Ishikawa (cell line): ENCODE data around the gene FGF1.

Experiments used
- CEBPB ChIP-seq: IDR thresholded peaks from 2 replicates; pipeline ENCODE4 v1.6.1; 2012
- CREB1 ChIP-seq: IDR thresholded peaks from 2 replicates; pipeline ENCODE4 v1.6.1; 2012; ENCODE audit warnings: low read depth
- EGR1 ChIP-seq: IDR thresholded peaks from 2 replicates; pipeline ENCODE4 v1.6.1; 2012
- EP300 ChIP-seq: IDR thresholded peaks from 2 replicates; pipeline ENCODE4 v1.6.1; 2012; ENCODE audit warnings: borderline replicate concordance
- FOXM1 ChIP-seq: IDR thresholded peaks from 2 replicates; pipeline ENCODE4 v1.6.1; 2012; ENCODE audit warnings: low read depth, borderline replicate concordance
- MAX ChIP-seq: IDR thresholded peaks from 2 replicates; pipeline ENCODE4 v1.6.1; 2012
- NFIC ChIP-seq: IDR thresholded peaks from 2 replicates; pipeline ENCODE4 v1.6.1; 2012
- RAD21 ChIP-seq: IDR thresholded peaks from 2 replicates; pipeline ENCODE4 v1.6.1; 2012; ENCODE audit warnings: low read depth
- TAF1 ChIP-seq: IDR thresholded peaks from 2 replicates; pipeline ENCODE4 v1.6.1; 2012; ENCODE audit warnings: low read depth, mild to moderate bottlenecking
- TCF12 ChIP-seq: IDR thresholded peaks from 2 replicates; pipeline ENCODE4 v1.6.1; 2012; ENCODE audit warnings: low read depth
- TEAD4 ChIP-seq: IDR thresholded peaks from 2 replicates; pipeline ENCODE4 v1.6.1; 2012
- USF1 ChIP-seq: IDR thresholded peaks from 2 replicates; pipeline ENCODE4 v1.6.1; 2012
- YY1 ChIP-seq: IDR thresholded peaks from 2 replicates; pipeline ENCODE4 v1.6.1; 2012; ENCODE audit warnings: low read depth
- ZBTB7A ChIP-seq: IDR thresholded peaks from 2 replicates; pipeline ENCODE4 v1.6.1; 2012; ENCODE audit warnings: low read depth
- TF ChIP-seq, protein P1 (sequence below): IDR thresholded peaks from 2 replicates; pipeline ENCODE4 v1.6.1; 2012; ENCODE audit warnings: low read depth, mild to moderate bottlenecking

The FGF1 gene

DNA sequence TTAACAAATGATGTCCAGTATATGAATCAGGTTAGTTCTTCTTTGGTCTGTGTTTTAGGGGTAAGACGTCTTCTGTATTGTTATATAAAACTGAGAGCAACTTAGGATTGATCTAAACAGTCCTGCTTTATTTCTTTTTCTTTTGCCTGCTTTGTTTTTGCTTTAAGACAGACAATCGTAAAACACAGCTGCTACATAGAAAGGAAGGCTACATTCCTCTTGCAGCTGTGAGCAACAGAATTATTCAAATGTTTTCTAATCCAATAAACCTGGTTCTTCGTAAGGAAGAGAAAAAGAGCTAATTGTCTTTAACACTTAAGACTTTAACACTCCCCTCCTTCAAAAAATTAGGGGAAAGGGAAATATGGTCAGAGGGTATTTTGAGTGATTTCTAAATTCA, 14.6 kb downstream of the FGF1 start:
- TF ChIP-seq EGR1 (no peak), CEBPB (no peak), FOXM1 (no peak), TCF12 (no peak), MAX (no peak), EP300 (no peak), CREB1 (no peak), YY1 (no peak), NFIC (no peak), USF1 (no peak), RAD21 (no peak), TEAD4 (no peak), ZBTB7A (no peak), TAF1 (no peak)
- TF ChIP-seq, protein P1, sequence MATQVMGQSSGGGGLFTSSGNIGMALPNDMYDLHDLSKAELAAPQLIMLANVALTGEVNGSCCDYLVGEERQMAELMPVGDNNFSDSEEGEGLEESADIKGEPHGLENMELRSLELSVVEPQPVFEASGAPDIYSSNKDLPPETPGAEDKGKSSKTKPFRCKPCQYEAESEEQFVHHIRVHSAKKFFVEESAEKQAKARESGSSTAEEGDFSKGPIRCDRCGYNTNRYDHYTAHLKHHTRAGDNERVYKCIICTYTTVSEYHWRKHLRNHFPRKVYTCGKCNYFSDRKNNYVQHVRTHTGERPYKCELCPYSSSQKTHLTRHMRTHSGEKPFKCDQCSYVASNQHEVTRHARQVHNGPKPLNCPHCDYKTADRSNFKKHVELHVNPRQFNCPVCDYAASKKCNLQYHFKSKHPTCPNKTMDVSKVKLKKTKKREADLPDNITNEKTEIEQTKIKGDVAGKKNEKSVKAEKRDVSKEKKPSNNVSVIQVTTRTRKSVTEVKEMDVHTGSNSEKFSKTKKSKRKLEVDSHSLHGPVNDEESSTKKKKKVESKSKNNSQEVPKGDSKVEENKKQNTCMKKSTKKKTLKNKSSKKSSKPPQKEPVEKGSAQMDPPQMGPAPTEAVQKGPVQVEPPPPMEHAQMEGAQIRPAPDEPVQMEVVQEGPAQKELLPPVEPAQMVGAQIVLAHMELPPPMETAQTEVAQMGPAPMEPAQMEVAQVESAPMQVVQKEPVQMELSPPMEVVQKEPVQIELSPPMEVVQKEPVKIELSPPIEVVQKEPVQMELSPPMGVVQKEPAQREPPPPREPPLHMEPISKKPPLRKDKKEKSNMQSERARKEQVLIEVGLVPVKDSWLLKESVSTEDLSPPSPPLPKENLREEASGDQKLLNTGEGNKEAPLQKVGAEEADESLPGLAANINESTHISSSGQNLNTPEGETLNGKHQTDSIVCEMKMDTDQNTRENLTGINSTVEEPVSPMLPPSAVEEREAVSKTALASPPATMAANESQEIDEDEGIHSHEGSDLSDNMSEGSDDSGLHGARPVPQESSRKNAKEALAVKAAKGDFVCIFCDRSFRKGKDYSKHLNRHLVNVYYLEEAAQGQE = no peak

GRCh38 chr5:142670804-142671203, 15.1 kb downstream of the FGF1 start:
- TF ChIP-seq EGR1 (no peak), EP300 (no peak), USF1 (no peak), CEBPB (no peak), TCF12 (no peak), ZBTB7A (no peak), RAD21 (no peak), YY1 (no peak), NFIC (no peak), FOXM1 (no peak), CREB1 (no peak), TAF1 (no peak), MAX (no peak)
- TF ChIP-seq, protein P1 = no peak

DNA sequence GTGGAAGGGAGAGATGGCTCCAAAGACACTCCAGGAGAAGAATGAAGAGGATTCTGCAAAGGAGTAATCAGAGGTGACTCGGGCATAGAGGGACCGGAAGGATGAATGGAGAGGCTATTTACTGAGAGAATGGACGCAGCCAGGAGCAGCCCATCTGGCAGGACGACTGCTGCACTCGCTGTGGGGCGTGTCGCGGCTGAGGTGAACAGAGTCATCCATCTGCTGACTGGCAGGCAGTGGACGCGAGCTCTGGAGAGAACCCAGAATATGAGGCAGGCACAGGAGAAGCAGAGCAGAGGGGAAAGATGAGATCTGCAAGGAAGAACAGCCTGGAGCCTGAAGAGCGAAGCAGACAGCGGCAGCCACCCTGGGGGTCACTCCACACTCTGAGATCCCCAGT, 16.4 kb downstream of the FGF1 start:
- no peak for TF ChIP-seq CEBPB
- TF ChIP-seq RAD21 = no peak
- TF ChIP-seq USF1 = no peak
- no peak for TF ChIP-seq TAF1
- TF ChIP-seq EP300 = no peak
- TF ChIP-seq FOXM1 = no peak
- TF ChIP-seq, protein P1 = no peak
- TF ChIP-seq NFIC = no peak
- TF ChIP-seq MAX = no peak
- TF ChIP-seq YY1 = no peak
- no peak for TF ChIP-seq ZBTB7A
- TF ChIP-seq EGR1 = no peak
- no peak for TF ChIP-seq TCF12
- TF ChIP-seq CREB1 = no peak
- no peak for TF ChIP-seq TEAD4

GRCh38 chr5:142668336-142668735, 17.6 kb downstream of the FGF1 start:
- no peak for TF ChIP-seq YY1
- TF ChIP-seq FOXM1 = no peak
- no peak for TF ChIP-seq CREB1
- no peak for TF ChIP-seq CEBPB
- TF ChIP-seq TAF1 = no peak
- TF ChIP-seq ZBTB7A = no peak
- no peak for TF ChIP-seq USF1
